ENCODE data around the gene PSD2. TPM values are rescaled to one million over a fixed set of nuclear protein-coding genes. Genes with fewer than 3 reads are reported as not detected.

PSD2 gene
- total and polyA plus RNA-seq, 2 donors (not counting 1 experiment from before 2014, with no cell fraction given) = 0.10 to 0.17 TPM

DNA sequence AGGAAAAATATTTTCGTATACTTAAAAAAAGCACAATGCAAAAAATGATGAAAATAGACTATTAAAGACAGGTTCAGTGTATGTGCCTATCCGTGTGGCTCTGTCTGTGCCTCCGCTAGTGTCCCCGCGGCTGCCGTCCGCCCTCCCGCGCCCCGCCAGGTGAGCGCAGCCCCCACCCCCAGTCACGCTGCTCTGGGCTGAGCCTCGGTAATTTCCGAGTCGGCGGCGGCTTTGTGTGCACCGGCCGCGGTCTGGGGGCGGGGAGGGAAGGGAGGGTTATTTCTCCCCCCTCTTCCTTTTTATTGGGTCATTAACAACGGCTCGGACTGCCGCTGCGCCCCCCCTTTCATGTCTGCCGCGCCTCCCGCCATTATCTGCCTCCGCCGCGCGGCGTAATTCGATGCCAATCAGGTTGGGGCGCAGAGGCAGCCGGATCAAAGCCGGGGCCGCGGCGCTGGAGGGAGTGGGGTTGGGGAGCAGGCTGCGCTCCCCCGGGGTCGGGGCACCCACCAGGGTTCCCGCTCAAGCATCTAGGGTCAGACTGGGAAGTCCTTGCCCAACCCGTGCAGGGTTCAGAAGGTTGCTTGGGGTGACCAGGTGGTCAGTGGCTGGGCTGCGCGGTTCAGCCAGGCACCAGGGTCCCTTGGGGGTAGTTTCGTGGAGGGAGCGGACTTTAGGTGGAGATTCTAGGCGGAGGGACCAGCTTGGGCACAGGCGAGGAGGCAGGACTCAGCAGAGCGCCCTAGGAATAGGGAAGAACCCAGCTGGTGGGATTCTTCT lies 39.5 kb upstream of the PSD2 start:
- H3K4me1 ChIP-seq (ENCODE audit: control insufficient read depth in 2 of 2, insufficient read depth in 2 of 2, low read length in 2 of 2) = peaks cover 44 to 47% of the 10 kb centered on the region in 2 donors
- TF ChIP-seq CTCF (IDR thresholded peaks at IDR 0.05) = no peak
- no peak for TF ChIP-seq EZH2 (IDR thresholded peaks at IDR 0.05; ENCODE audit: borderline replicate concordance, insufficient read depth, low read depth, low read length, poor library complexity, severe bottlenecking)
- no peaks in the 10 kb centered on the region for H3K79me2 ChIP-seq (ENCODE audit: control insufficient read depth, insufficient read depth, low read length)
- peaks cover 0 to 24% (median 8%) of the 10 kb centered on the region in 4 experiments for H3K27me3 ChIP-seq (replicated peaks in 1 of 4; ENCODE audit: control extremely low read depth in 1 of 4, control insufficient read depth in 3 of 4, insufficient read depth in 4 of 4, low read length in 3 of 4)
- DNase-seq = peak; percentile 76
- intact Hi-C loops (cut with micrococcal nuclease) = loop anchor here (1.0 kb wide), 1 partner anchor 9 kb away; no protein-coding TSS in a partner anchor
- Mint-ChIP-seq H3K4me3 (peak overlapping the region; percentile 83), H3K4me1 (peaks cover 57% of the 10 kb centered on the region), H3K9me3 (ENCODE audit: insufficient read depth) (no peaks in the 10 kb centered on the region), H3K27ac (peak overlapping the region; percentile 65), H3K27me3 (peaks cover 17% of the 10 kb centered on the region)
- peak overlapping the region in 4 of 5 experiments; percentile 25 to 40 (median 39) for H3K4me3 ChIP-seq (ENCODE audit: control extremely low read depth in 1 of 5, extremely low read depth in 1 of 5, insufficient read depth in 1 of 5, low read depth in 2 of 5, low read length in 4 of 5)
- ATAC-seq (ENCODE audit: low read depth) = peak; percentile 71
- H4K20me1 ChIP-seq (ENCODE audit: control insufficient read depth, insufficient read depth, low read length, poor library complexity, severe bottlenecking) = no peaks in the 10 kb centered on the region
- ChIA-PET POLR2A (interaction anchor here (4.7 kb wide), 1 partner anchor 9 kb away, joined by 27 read pairs; no protein-coding TSS in a partner anchor), CTCF (interaction anchor here (1.0 to 15.3 kb wide), 4 partner anchors 9 to 125 kb away, joined by 3 to 479 read pairs (median 16); no protein-coding TSS in a partner anchor)
- H3K27ac ChIP-seq (ENCODE audit: low read length in 2 of 2) = no peak overlapping the region
- peak overlapping the region; percentile 56 for H2AFZ ChIP-seq (ENCODE audit: insufficient read depth, low read depth, low read length, poor library complexity, severe bottlenecking)
- H3K36me3 ChIP-seq (replicated peaks in 1 of 2; ENCODE audit: control extremely low read depth in 1 of 2, control insufficient read depth in 1 of 2, extremely low read depth in 1 of 2, insufficient read depth in 2 of 2, low read length in 1 of 2) = no peaks in the 10 kb centered on the region
- WGBS (ENCODE audit: insufficient coverage) = 18% methylated on average over 40 of the region's 52 CpGs
- peak overlapping the region; percentile 80 for H3K4me2 ChIP-seq (replicated peaks; ENCODE audit: low read depth, low read length, poor library complexity, severe bottlenecking)
- H3K9me3 ChIP-seq (ENCODE audit: control extremely low read depth in 1 of 3, control insufficient read depth in 2 of 3, insufficient read depth in 1 of 3, low read length in 2 of 3) = no peaks in the 10 kb centered on the region
- peak overlapping the region; percentile 52 for H3K9ac ChIP-seq (ENCODE audit: low read length)

DNA sequence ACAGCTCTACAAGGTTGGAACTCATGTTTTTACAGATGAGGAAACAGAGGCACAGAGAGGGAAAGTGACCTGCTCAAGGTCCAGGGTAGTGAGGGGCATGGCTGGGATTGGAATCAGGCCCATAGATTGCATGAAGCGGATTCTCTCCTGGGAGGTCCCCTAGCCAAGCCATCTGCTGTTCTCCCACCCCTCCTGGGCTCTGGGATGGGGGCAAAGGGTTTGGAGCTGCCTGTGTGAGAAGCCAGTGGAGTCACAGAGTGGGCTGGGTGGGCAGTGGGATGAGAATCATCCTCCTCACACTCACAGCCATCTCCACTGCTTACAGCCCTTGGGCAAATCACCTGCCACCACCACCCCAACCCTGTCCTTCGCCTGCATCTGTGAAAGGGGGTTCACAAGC lies 38.6 kb upstream of the PSD2 start:
- Mint-ChIP-seq H3K27ac (peak overlapping the region; percentile 50), H3K4me3 (peak overlapping the region; percentile 83), H3K9me3 (ENCODE audit: insufficient read depth) (no peaks in the 10 kb centered on the region), H3K27me3 (peaks cover 17% of the 10 kb centered on the region), H3K4me1 (peaks cover 58% of the 10 kb centered on the region)
- no peaks in the 10 kb centered on the region for H3K36me3 ChIP-seq (replicated peaks in 1 of 2; ENCODE audit: control extremely low read depth in 1 of 2, control insufficient read depth in 1 of 2, extremely low read depth in 1 of 2, insufficient read depth in 2 of 2, low read length in 1 of 2)
- H3K79me2 ChIP-seq (ENCODE audit: control insufficient read depth, insufficient read depth, low read length) = no peaks in the 10 kb centered on the region
- ChIA-PET CTCF (interaction anchor here (0.6 to 15.3 kb wide), 4 partner anchors 9 to 171 kb away, joined by 3 to 479 read pairs (median 6); no protein-coding TSS in a partner anchor), POLR2A (interaction anchor here (4.7 kb wide), 1 partner anchor 10 kb away, joined by 27 read pairs; no protein-coding TSS in a partner anchor)
- no peaks in the 10 kb centered on the region for H4K20me1 ChIP-seq (ENCODE audit: control insufficient read depth, insufficient read depth, low read length, poor library complexity, severe bottlenecking)
- intact Hi-C loops (cut with micrococcal nuclease) = no loop called here
- DNase-seq (no peak), ATAC-seq (ENCODE audit: low read depth) (no peak)
- no peak overlapping the region for H3K4me3 ChIP-seq (ENCODE audit: control extremely low read depth in 1 of 5, extremely low read depth in 1 of 5, insufficient read depth in 1 of 5, low read depth in 2 of 5, low read length in 4 of 5)
- H3K4me1 ChIP-seq (ENCODE audit: control insufficient read depth in 2 of 2, insufficient read depth in 2 of 2, low read length in 2 of 2) = peaks cover 44 to 47% of the 10 kb centered on the region in 2 donors
- WGBS (ENCODE audit: insufficient coverage) = no CpG with 5 or more reads among the region's 2 CpGs
- H2AFZ ChIP-seq (ENCODE audit: insufficient read depth, low read depth, low read length, poor library complexity, severe bottlenecking) = no peak overlapping the region
- H3K27me3 ChIP-seq (replicated peaks in 1 of 4; ENCODE audit: control extremely low read depth in 1 of 4, control insufficient read depth in 3 of 4, insufficient read depth in 4 of 4, low read length in 3 of 4) = peaks cover 0 to 24% (median 8%) of the 10 kb centered on the region in 4 experiments
- H3K9me3 ChIP-seq (ENCODE audit: control extremely low read depth in 1 of 3, control insufficient read depth in 2 of 3, insufficient read depth in 1 of 3, low read length in 2 of 3) = no peaks in the 10 kb centered on the region
- H3K9ac ChIP-seq (ENCODE audit: low read length) = no peak overlapping the region
- no peak for TF ChIP-seq CTCF (IDR thresholded peaks at IDR 0.05)
- TF ChIP-seq EZH2 (IDR thresholded peaks at IDR 0.05; ENCODE audit: borderline replicate concordance, insufficient read depth, low read depth, low read length, poor library complexity, severe bottlenecking) = no peak
- H3K27ac ChIP-seq (ENCODE audit: low read length in 2 of 2) = no peak overlapping the region
- peak overlapping the region; percentile 10 for H3K4me2 ChIP-seq (replicated peaks; ENCODE audit: low read depth, low read length, poor library complexity, severe bottlenecking)
